GM13977 (cell line): ENCODE measurements around the gene ADM5.

Experiments used
- DNase-seq: peaks from one replicate; pipeline ENCODE4 v3.0.0; 2012; ENCODE audit warnings: low spot score
- CTCF ChIP-seq: IDR thresholded peaks from 2 replicates; pipeline ENCODE4 v1.5.1; 2012; ENCODE audit warnings: mild to moderate bottlenecking, control low read depth; ENCODE audit not compliant: insufficient read depth; ENCODE audit errors: extremely low read depth, missing control alignments
- in situ Hi-C: fragments of 300-500 bp; cut with MboI; formaldehyde crosslinking; loops from one replicate; pipeline ENCODE4 v1.12.0; 2022; ENCODE audit warnings: low sequenced_read_pairs, low pct_unique_long_range_greater_than_20kb, mixed read lengths, inconsistent platforms; ENCODE audit not compliant: unreplicated experiment

Gene ADM5

GRCh38 chr19:49653466-49653806 is 36.0 kb upstream of the ADM5 start:
- in situ Hi-C loops = no loop called here
- TF ChIP-seq CTCF = no peak
- DNase-seq = peak; percentile 23

- in situ Hi-C loops = no loop called here
- TF ChIP-seq CTCF = no peak
Observed at GRCh38 chr19:49654581-49654980, 34.8 kb upstream of the ADM5 start.

GRCh38 chr19:49655570-49656455 is 33.6 kb upstream of the ADM5 start:
- in situ Hi-C loops = no loop called here
- no peak for TF ChIP-seq CTCF
- DNase-seq = no peak

More at GRCh38 chr19:49654581-49654980, 34.8 kb upstream of the ADM5 start:
- no peak for DNase-seq

- in situ Hi-C loops = no loop called here
- TF ChIP-seq CTCF = no peak
- peak; percentile 26 for DNase-seq
Observed at GRCh38 chr19:49656456-49657109, 32.8 kb upstream of the ADM5 start.

- in situ Hi-C loops = no loop called here
- no peak for DNase-seq
- no peak for TF ChIP-seq CTCF
Observed at GRCh38 chr19:49657493-49658138, 31.8 kb upstream of the ADM5 start.

- DNase-seq = peak; percentile 22
- TF ChIP-seq CTCF = no peak
- in situ Hi-C loops = no loop called here
Observed at GRCh38 chr19:49658139-49658517, 31.3 kb upstream of the ADM5 start.
